T-cell (primary cell): ENCODE measurements around the gene LCT. TPM values are rescaled to one million over a fixed set of nuclear protein-coding genes. Genes with fewer than 3 reads are reported as not detected.

Source experiments
- ATAC-seq, 4 experiments: fragments of 200-7000 bp in 3 of 4; fragments of 150-1000 bp in 1 of 4; cut with Tn5 transposase; replicated peaks in 1 of 4; 1 replicate in 3 of 4; 2 replicates in 1 of 4; pipeline ENCODE4 v1.10.0; 2021; ENCODE audit warnings: moderate library complexity in 3 of 4, mild to moderate bottlenecking in 2 of 4, moderate number of reproducible peaks in 1 of 4
- CTCF ChIA-PET, 2 donors: fragments of 300-600 bp; sonication (Branson Sonifier 250); formaldehyde crosslinking; loops; one replicate each; lab custom pipeline; 2022; ENCODE audit warnings: antibody characterized with exemption in 2 of 2; lab: Charles Lee
- POLR2A ChIA-PET, 2 donors: fragments of 300-600 bp; sonication (Branson Sonifier 250); formaldehyde crosslinking; loops; one replicate each; lab custom pipeline; 2022; ENCODE audit warnings: antibody characterized with exemption in 2 of 2; lab: Charles Lee
- DNase-seq, 35 experiments: peaks; one replicate each; pipeline versions ENCODE4 v3.0.0 to v3.0.0-alpha.2; 2013 to 2023
- H3K27ac ChIP-seq: one replicate; pipeline ENCODE4 v1.5.1; 2013; ENCODE audit warnings: low read length
- H3K27me3 ChIP-seq, 2 experiments: replicated peaks in 1 of 2; 1 replicate in 1 of 2; 2 replicates in 1 of 2; pipeline versions ENCODE4 v1.6.1 to v1.7.0; 2013; ENCODE audit warnings: low read length in 1 of 2, mixed read lengths in 1 of 2; ENCODE audit not compliant: control insufficient read depth in 2 of 2, insufficient read depth in 2 of 2; ENCODE audit errors: extremely low read depth in 1 of 2
- H3K36me3 ChIP-seq, 2 donors: 1 replicate in 1 of 2; 2 replicates in 1 of 2; pipeline versions ENCODE4 v1.6.1 to v1.7.0; 2013; ENCODE audit warnings: low read length in 1 of 2; ENCODE audit not compliant: control insufficient read depth in 2 of 2, insufficient read depth in 1 of 2; ENCODE audit errors: extremely low read depth in 1 of 2
- H3K4me1 ChIP-seq, 2 experiments: 1 replicate in 1 of 2; 2 replicates in 1 of 2; pipeline versions ENCODE4 v1.6.1 to v1.7.0; 2013; ENCODE audit warnings: low read length in 2 of 2, mixed read lengths in 1 of 2; ENCODE audit not compliant: insufficient read depth in 2 of 2, control insufficient read depth in 1 of 2; ENCODE audit errors: extremely low read depth in 1 of 2
- H3K4me3 ChIP-seq, 2 donors: 1 replicate in 1 of 2; 2 replicates in 1 of 2; pipeline versions ENCODE4 v1.5.1 to v1.7.0; 2013; ENCODE audit warnings: mild to moderate bottlenecking in 2 of 2, low read length in 1 of 2, moderate library complexity in 1 of 2; ENCODE audit not compliant: control insufficient read depth in 1 of 2; ENCODE audit errors: extremely low read depth in 1 of 2
- H3K9me3 ChIP-seq: 2 replicates; pipeline ENCODE4 v1.7.0; 2013
- H3K27ac Mint-ChIP-seq, 2 donors: one replicate each; pipeline ENCODE4 v1.8.0; 2020 to 2021; ENCODE audit warnings: mild to moderate bottlenecking in 2 of 2, mixed read lengths in 2 of 2
- H3K27me3 Mint-ChIP-seq, 2 donors: one replicate each; pipeline ENCODE4 v1.8.0; 2021 to 2022; ENCODE audit warnings: mixed read lengths in 2 of 2
- H3K36me3 Mint-ChIP-seq: one replicate; pipeline ENCODE4 v1.8.0; 2021; ENCODE audit warnings: mixed read lengths
- H3K4me1 Mint-ChIP-seq, 3 donors: one replicate each; pipeline ENCODE4 v1.8.0; 2020 to 2022; ENCODE audit warnings: mixed read lengths in 3 of 3, mild to moderate bottlenecking in 1 of 3
- H3K4me3 Mint-ChIP-seq, 3 donors: one replicate each; pipeline ENCODE4 v1.8.0; 2020 to 2022; ENCODE audit warnings: mild to moderate bottlenecking in 3 of 3, mixed read lengths in 3 of 3, moderate library complexity in 3 of 3
- H3K9me3 Mint-ChIP-seq, 3 donors: one replicate each; pipeline ENCODE4 v1.8.0; 2020 to 2022; ENCODE audit warnings: mixed read lengths in 3 of 3
- WGBS: methylation state at CpG from one replicate; pipeline ENCODE4 v1.1.5; 2013; ENCODE audit warnings: missing lambda C conversion rate; ENCODE audit not compliant: insufficient coverage; 5-methylcytosine and 5-hydroxymethylcytosine counted together
- total RNA-seq, 35 experiments: library from RNA in 6 of 35; stranded (reverse) in 6 of 35; fragments of 120-200 nt in 1 of 35; gene quantifications; one replicate each; pipeline versions ENCODE4 v1.2.1 to v1.2.4 and lab custom pipeline; 2013 to 2026

Gene LCT
- total RNA-seq, 5 donors from 2014 or later (not counting 1 experiment from before 2014, with no cell fraction given): 0.03 to 0.26 (median 0.10) TPM

- Mint-ChIP-seq H3K9me3 (peaks cover 6 to 14% (median 9%) of the 10 kb centered on the region in 3 donors), H3K4me3 (peak overlapping the region; percentile 39 to 75 (median 49)), H3K27me3 (no peaks in the 10 kb centered on the region), H3K36me3 (peaks cover 5% of the 10 kb centered on the region), H3K27ac (peak overlapping the region; percentile 23 to 63), H3K4me1 (peaks cover 21 to 24% (median 23%) of the 10 kb centered on the region in 3 donors)
- POLR2A ChIA-PET: no interaction called here
- peaks cover 9 to 24% of the 10 kb centered on the region in 2 experiments for H3K4me1 ChIP-seq
- peaks cover 2% of the 10 kb centered on the region for H3K9me3 ChIP-seq
- DNase-seq (peak; percentile 19 to 64 (median 44)), ATAC-seq (peak; percentile 95 to 99 (median 96))
- no peak overlapping the region for H3K27ac ChIP-seq
- H3K27me3 ChIP-seq: peaks cover 0 to 4% of the 10 kb centered on the region in 2 experiments
- H3K4me3 ChIP-seq: peak overlapping the region in 1 of 2 donors; percentile 41
- WGBS: 2% methylated on average over 8 of the region's 9 CpGs
- CTCF ChIA-PET: no interaction called here
- no peaks in the 10 kb centered on the region for H3K36me3 ChIP-seq
Observed at GRCh38 chr2:135820003-135820618, 16.9 kb downstream of the LCT start.

- WGBS: 50% methylated on average over 3 of the region's 8 CpGs
- Mint-ChIP-seq H3K27ac (no peak overlapping the region), H3K9me3 (peaks cover 6 to 14% (median 9%) of the 10 kb centered on the region in 3 donors), H3K36me3 (peaks cover 5% of the 10 kb centered on the region), H3K4me1 (peaks cover 21 to 24% (median 23%) of the 10 kb centered on the region in 3 donors), H3K4me3 (peak overlapping the region in 1 of 3 donors; percentile 75), H3K27me3 (no peaks in the 10 kb centered on the region)
- no peak for ATAC-seq
- peaks cover 2% of the 10 kb centered on the region for H3K9me3 ChIP-seq
- no peak overlapping the region for H3K4me3 ChIP-seq
- peaks cover 0 to 4% of the 10 kb centered on the region in 2 experiments for H3K27me3 ChIP-seq
- DNase-seq: peak in 4 of 35 experiments; percentile 3 to 22 (median 14)
- ChIA-PET CTCF (no interaction called here), POLR2A (no interaction called here)
- H3K27ac ChIP-seq: no peak overlapping the region
- peaks cover 9 to 24% of the 10 kb centered on the region in 2 experiments for H3K4me1 ChIP-seq
- H3K36me3 ChIP-seq: no peaks in the 10 kb centered on the region
Observed at GRCh38 chr2:135818937-135819610, 17.9 kb downstream of the LCT start.

- Histone ChIP-seq H3K27ac (no peak overlapping the region), H3K4me1 (peaks cover 9 to 24% of the 10 kb centered on the region in 2 experiments), H3K27me3 (peaks cover 0 to 4% of the 10 kb centered on the region in 2 experiments), H3K9me3 (peaks cover 2% of the 10 kb centered on the region), H3K4me3 (no peak overlapping the region), H3K36me3 (no peaks in the 10 kb centered on the region)
- no peak for ATAC-seq
- Mint-ChIP-seq H3K4me3 (no peak overlapping the region), H3K27ac (no peak overlapping the region), H3K27me3 (no peaks in the 10 kb centered on the region), H3K9me3 (peaks cover 4 to 9% (median 5%) of the 10 kb centered on the region in 3 donors), H3K4me1 (peaks cover 21 to 24% (median 23%) of the 10 kb centered on the region in 3 donors), H3K36me3 (peaks cover 3% of the 10 kb centered on the region)
- DNase-seq: no peak
- 81% methylated on average over 3 of the region's 4 CpGs for WGBS
- POLR2A ChIA-PET: no interaction called here
- CTCF ChIA-PET: no interaction called here
Observed at GRCh38 chr2:135817951-135818350, 19.0 kb downstream of the LCT start.

- peaks cover 0 to 4% of the 10 kb centered on the region in 2 experiments for H3K27me3 ChIP-seq
- Mint-ChIP-seq H3K4me1 (peaks cover 21 to 24% (median 23%) of the 10 kb centered on the region in 3 donors), H3K4me3 (no peak overlapping the region), H3K27ac (no peak overlapping the region), H3K36me3 (no peaks in the 10 kb centered on the region), H3K27me3 (no peaks in the 10 kb centered on the region), H3K9me3 (peaks cover 2 to 4% (median 3%) of the 10 kb centered on the region in 3 donors)
- H3K9me3 ChIP-seq: no peaks in the 10 kb centered on the region
- DNase-seq (no peak), ATAC-seq (no peak)
- H3K36me3 ChIP-seq: no peaks in the 10 kb centered on the region
- POLR2A ChIA-PET: interaction anchor here in 1 of 2 donors (0.6 kb wide), 1 partner anchor 605 kb away, joined by 3 read pairs; no protein-coding TSS in a partner anchor
- CTCF ChIA-PET: no interaction called here
- H3K4me1 ChIP-seq: peaks cover 9 to 24% of the 10 kb centered on the region in 2 experiments
- WGBS: 97% methylated on average over 18 of the region's 18 CpGs
- H3K4me3 ChIP-seq: no peak overlapping the region
- no peak overlapping the region for H3K27ac ChIP-seq
Observed at GRCh38 chr2:135817466-135817865, 19.5 kb downstream of the LCT start.

- Mint-ChIP-seq H3K4me3 (no peak overlapping the region), H3K9me3 (peaks cover 0 to 10% (median 0%) of the 10 kb centered on the region in 3 donors), H3K27me3 (no peaks in the 10 kb centered on the region), H3K27ac (no peak overlapping the region), H3K36me3 (no peaks in the 10 kb centered on the region), H3K4me1 (peaks cover 11 to 15% (median 12%) of the 10 kb centered on the region in 3 donors)
- H3K9me3 ChIP-seq: no peaks in the 10 kb centered on the region
- no CpG with 5 or more reads among the region's 3 CpGs for WGBS
- no peak for ATAC-seq
- ChIA-PET POLR2A (no interaction called here), CTCF (no interaction called here)
- no peak for DNase-seq
- H3K4me1 ChIP-seq: peaks cover 5 to 12% of the 10 kb centered on the region in 2 experiments
- H3K27ac ChIP-seq: no peak overlapping the region
- no peak overlapping the region for H3K4me3 ChIP-seq
- peaks cover 0 to 6% of the 10 kb centered on the region in 2 experiments for H3K27me3 ChIP-seq
- no peaks in the 10 kb centered on the region for H3K36me3 ChIP-seq
Observed at GRCh38 chr2:135815269-135815668, 21.7 kb downstream of the LCT start.

GRCh38 chr2:135812907-135813511, 24.0 kb downstream of the LCT start:
- WGBS: 92% methylated on average over 2 of the region's 2 CpGs
- ChIA-PET POLR2A (no interaction called here), CTCF (interaction anchor here in 1 of 2 donors (0.8 kb wide), 1 partner anchor 16 kb away, joined by 3 read pairs; no protein-coding TSS in a partner anchor)
- Histone ChIP-seq H3K9me3 (no peaks in the 10 kb centered on the region), H3K4me1 (no peaks in the 10 kb centered on the region), H3K4me3 (no peak overlapping the region), H3K27ac (no peak overlapping the region), H3K36me3 (no peaks in the 10 kb centered on the region), H3K27me3 (peaks cover 0 to 6% of the 10 kb centered on the region in 2 experiments)
- ATAC-seq (no peak), DNase-seq (no peak)
- no peaks in the 10 kb centered on the region for H3K36me3 Mint-ChIP-seq
- H3K4me3 Mint-ChIP-seq: no peak overlapping the region
- no peak overlapping the region for H3K27ac Mint-ChIP-seq
- H3K9me3 Mint-ChIP-seq: peaks cover 0 to 10% (median 0%) of the 10 kb centered on the region in 3 donors
- H3K4me1 Mint-ChIP-seq: no peaks in the 10 kb centered on the region
- H3K27me3 Mint-ChIP-seq: no peaks in the 10 kb centered on the region
